HG03025 (cell line): Measurements from ENCODE around the gene BABAM2.
"Not testable (repeated sequence)": the region's sequence is repeated elsewhere in the genome, so short reads cannot be mapped to it uniquely, and the experiment has no call there.

Experiments
- ATAC-seq: cut with Tn5 transposase; IDR thresholded peaks from one replicate; pipeline ENCODE4 v1.9.1; 2021; ENCODE audit warnings: mild to moderate bottlenecking, moderate library complexity; ENCODE audit not compliant: unreplicated experiment, low FRiP score

Gene BABAM2

DNA sequence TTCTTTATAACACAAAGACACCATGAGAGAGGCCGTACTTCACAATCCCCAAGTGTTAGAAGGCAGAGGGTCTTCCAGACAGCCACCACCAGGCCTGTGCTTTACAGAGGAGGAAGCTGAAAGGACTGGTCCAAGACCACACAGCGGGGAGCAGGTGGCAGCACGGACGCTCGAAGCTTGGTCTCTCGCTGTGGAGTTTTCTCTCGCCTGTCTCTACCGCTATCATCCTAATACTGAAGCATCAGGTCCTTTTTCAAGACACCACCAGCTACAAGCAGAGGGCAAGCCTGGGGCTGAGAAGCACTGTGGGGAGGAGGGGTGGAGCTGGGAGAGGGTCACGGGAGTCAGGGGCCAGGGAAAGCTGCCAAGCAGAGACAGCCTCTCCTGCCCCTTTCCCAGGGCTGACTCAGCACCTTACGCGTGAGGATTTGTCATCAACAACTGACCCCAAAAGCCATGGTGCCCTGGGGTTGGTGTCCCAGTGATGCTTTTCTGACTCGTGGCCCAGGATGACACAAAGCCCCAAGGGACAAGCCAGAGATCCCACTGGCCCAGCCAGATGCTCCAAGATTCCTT, 470.3 kb downstream of the BABAM2 start:
- ATAC-seq = no peak

DNA sequence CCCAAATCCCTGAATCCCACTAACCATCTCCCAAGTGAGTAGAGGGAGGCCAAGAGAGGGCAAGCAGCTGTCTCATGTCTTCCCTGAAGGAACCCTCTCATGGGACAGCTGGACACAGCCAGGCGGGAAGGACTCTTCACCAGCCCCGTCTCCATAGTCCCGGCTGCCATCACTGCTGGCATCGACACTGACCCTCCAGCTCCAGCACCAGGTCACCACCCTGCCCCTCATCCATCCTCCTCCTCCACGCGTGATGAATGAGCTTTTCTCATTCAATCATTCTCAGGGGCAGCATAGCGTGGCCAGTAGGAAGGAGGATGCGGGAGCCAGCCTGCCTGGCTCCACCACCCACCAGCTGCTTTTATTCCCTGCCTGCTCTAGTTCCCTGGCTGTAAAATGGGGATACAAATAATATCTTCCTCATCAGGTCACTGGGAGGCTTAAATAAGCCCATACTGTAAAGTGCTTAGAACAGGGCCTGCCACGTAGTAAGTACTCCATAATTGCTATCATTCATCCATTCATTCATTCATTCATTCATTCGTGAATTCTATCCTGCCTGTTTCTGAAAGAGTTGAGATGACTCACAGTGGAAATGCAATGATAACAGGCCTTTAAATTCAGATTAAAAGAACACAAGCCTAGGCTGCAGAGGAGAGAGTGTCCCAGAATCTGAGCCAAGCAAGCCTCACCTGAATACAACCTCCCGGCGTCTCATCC, 471.6 kb downstream of the BABAM2 start:
- ATAC-seq = no peak

DNA sequence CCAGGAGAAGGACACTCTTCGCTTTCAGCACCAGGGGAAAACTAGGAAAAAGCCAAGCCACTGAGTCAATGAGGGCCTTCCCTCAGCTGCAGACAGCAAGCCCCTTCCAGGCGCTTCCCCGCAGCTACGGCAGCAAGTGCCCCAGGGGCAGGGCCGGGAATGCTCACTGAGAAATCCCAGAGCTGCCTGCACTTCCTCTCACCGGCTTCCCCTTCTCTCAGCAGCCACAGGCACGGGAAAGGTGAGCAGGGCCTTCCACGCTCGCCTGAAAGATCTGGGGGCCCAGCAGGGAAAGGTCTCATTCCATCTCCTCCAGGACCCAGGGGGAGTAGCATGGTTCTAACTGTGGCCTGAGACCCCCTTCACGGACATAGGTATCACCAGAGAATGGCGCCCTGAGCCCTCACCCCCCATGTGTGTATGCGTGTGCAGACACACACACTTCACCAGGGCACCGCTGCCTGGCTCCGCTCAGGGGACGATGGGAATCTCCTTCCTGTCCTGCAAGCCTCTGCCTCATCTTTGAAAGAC, 472.5 kb downstream of the BABAM2 start:
- no peak for ATAC-seq

DNA sequence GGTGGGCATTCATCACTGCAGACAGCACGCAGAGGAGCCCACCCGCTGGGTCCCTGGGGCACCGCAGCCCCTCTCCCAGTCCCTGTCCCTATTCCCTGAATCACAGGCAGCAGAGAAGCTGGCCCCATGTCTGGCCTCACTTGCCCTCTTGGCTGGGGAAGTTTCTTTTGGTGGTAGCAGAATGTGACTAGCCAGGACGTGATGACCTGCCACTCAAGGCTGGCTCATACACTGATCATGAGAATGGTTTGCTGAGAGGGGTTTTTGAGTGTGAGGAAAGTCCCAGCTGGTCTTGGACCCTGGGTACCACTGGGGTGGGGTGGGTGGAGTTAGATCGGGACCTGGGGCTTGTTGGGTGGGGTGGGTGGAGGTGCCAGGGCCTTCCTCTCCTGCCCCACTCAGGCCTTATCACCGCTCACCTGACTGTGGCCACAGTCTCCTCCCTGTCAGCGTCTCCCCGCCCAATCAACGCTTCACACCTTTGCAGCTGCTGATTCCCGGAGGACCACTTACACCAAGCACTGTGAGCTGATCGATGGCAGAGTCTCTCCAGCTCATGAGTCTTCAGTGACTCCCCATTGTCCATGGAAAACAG, 473.3 kb downstream of the BABAM2 start:
- ATAC-seq = no peak

DNA sequence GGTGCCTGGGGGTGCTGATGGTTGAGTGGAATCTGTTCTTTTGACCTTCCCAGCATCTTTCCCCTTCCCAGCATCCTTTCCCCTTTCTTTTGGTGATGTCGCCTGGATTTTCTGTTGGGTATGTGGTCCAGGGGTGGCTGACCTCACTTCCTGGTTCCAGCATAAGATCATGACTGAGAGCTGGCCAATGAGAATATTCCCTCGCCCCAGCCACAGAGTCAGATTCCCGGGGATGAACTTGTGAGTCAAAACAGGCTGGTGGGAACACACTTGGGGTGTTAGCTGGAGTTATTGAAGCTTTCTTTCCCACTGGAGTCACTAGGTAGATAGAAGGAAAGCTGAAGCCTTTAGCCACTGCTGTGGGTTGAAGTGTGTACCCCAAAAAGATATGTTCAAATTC, 474.1 kb downstream of the BABAM2 start:
- ATAC-seq = no peak

DNA sequence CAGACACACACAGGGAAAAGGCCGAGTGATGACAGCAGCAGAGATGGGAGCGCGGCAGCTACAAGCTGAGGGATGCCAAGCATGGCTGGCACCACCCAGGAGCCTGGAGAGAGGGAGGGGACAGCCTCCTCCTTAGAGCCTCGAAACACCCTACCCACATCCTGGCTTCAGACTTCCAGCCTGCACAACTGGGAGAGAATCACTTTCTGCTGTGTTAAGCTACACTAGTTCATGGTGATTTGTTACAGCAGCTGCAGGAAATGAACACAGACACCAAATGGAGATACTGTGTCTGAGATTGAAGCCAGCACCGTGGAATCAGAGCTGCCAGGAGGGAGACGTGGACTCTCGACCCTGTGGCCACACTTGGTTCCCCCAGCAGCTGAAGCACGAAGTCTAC, 474.6 kb downstream of the BABAM2 start:
- no peak for ATAC-seq

DNA sequence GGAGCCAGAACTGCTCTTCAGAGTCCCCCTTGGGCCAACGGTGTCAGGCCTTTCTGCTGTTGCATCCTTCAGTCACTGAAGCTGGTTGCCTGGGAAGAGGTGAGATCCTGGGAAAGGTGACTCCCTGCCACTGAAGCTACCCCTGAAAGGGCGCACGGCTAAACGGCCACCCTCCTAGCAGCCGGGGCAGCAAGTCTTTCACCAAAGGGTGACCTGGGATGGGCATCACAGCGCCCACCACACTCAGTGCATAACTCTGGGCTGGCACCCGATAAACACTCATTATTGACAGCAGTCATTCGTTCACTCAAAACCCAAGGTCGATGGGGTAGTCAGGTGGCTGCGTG, 475.6 kb downstream of the BABAM2 start:
- ATAC-seq = no peak

DNA sequence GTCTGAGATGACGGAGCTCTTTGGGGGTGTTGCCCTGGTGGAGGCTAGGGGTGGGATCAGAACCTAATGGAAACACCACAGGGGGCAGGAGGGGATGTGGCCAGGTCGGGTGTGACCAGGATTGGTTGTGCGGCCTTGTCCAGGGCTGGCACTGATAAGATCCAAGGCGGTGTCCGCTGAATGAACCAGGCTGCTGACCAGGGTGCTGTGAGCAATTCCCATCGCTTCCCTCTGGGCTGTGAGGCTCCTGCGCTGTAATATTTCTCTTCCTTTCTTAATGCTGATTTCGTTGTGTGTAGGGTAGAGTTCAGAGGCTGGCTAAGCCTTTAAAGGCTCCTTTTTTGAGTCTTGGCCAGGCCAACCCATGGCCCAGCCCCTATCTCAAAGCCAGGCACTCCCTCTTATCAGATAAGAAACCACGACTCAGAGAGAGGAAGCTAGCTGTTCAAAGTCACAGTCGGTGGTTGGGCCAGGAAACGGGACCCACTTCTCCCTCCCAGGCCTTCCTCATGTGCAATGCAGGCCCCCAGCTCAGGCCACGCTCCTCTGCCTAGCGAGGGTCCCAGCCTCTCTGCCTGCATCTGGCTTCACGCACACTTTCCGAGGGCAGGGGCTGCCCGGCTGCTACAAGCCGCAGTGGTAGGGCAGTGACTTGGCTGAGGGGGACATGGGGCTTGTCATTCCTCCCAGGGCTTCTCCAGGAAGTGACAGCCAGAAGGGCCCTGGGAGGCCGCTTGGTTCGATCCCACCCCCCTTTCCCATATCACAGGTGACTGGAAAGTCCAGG, 476.2 kb downstream of the BABAM2 start:
- ATAC-seq = no peak

DNA sequence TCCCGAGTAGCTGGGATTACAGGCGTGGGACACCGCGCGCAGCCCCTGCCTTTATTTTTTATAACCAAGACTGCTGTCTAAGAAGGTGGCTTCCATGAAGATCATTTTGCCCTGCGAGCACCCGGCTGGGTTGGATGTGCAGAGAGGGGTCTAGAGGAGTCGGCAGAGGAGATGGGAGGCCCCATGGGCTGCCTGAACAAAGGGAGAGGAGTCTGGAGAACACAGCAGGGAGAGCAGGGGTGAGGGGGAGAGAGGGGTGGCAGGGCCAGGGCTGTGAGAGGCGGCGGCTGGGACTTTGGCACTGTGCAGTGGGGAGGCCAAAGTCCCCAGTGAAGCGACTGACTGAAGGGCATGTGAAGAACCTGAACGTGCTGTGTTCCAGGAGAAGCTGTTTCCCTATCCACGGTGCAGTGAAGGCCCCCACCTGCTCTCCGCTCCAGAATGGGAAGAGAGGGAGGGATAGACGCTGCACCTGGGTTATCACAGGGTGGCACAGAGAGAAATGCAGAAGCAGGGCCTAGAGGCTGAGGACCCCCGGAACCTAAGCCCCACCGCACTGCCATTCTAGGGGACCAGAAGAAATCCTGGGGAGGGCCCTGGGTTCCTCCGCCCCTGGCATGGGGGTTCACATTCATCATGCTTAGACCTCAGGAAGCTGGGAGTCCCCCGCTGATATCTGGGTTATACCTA, 477.3 kb downstream of the BABAM2 start:
- ATAC-seq = no peak

DNA sequence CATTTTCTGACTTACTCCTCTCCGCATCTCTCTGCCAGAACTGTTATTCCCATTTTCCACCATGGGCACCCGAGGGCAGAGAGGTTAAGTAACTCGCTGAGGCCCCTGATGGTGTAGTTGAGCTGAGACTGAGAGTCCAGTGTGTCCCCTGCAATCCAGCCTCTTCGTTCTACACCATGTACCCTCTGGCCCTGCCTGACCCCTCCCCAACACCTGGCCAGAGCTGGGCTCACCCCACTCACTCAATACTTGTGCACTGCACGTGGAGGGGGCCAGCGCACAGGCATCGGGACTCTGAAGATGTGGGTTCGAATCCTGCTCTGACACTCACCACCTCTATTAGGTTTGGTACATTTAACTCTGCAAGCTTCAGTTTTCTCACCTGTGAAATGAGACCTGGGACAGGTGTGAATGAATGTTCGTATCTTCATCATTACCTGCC, 477.8 kb downstream of the BABAM2 start:
- no peak for ATAC-seq

DNA sequence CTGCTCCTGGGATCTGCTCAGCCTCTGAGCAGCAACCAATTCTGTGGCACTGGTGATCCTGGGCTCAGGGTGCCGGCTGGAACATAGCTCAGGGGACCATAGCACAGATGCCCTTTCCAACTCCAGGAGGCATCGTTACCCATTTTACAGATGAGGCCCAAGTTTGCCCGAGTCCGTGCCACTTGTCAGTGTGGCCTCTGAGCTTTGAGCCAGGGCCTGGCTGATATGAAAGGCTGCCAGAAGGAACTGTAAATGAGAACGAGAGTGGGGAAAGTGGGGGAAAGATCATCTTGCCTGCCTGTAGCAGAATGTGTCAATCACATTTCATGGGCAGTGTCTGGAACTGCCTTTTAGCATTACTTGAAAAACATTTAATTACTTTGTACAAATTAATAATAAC, 478.8 kb downstream of the BABAM2 start:
- no peak for ATAC-seq

DNA sequence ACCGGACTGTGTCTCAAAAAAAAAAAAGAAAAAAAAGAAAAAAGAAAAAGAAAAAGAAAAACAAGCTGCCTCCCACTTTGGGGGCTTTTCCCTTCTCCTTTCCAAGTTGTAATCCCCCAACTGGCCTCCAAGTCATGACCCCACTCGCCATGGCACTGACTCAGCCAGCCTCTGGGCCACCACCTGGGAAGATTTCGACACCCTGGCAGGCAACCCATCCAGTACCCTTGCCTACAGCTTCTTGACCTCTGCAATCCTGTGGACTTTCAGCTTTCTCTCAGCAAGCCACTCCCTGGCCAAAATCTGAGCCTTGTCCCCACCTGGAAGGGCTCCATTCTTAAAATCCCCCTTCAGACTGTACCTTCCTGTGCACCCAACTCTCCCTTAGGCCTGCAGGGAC, 479.8 kb downstream of the BABAM2 start:
- ATAC-seq = no peak

DNA sequence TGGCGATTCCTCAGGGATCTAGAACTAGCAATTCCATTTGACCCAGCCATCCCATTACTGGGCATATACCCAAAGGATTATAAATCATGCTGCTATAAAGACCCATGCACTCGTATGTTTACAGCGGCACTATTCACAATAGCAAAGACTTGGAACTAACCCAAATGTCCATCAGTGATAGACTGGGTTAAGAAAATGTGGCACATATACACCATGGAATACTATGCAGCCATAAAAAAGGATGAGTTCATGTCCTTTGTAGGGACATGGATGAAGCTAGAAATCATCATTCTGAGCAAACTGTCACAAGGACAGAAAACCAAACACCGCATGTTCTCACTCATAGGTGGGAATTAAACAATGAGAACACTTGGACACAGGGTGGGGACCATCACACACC, 481.2 kb downstream of the BABAM2 start:
- not testable (repeated sequence) for ATAC-seq

DNA sequence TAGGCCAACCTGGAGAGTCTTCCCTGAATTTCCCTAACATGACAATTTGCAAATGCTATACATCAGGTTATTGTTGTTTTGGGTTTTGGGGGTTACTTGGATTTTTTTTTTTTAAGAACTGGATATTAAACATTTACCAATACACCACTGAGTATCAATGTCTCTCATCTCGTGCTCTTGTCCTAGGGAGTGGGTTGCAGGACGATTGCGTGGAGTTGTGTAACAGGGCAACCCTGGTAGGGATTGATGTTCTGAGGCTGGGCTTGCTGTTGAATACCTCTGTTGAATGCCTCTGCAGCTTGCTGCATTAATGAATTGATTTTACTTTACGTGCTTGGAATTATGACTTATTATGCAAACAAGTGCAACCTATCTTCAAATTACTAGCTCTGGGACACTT, 483.3 kb downstream of the BABAM2 start:
- no peak for ATAC-seq

DNA sequence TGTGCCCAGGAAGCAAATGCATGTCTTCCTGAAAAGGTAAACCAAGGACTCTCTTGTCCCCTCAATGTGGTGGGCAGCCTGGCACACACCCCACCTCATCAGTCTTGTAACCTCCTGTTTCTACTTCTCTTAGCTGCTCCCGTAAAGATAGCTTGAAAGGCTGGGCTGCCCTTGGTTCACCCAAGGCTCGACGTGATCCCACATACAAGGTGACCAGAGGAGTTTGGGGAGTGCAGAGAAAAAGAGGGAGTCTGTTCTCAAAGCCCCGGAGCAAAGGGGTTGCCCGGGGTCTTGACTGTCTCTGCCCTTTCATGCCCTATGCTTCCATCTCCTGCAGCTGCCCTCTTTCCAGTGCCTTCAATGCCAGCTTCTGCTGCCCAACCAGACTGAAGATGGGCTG, 483.8 kb downstream of the BABAM2 start:
- no peak for ATAC-seq

DNA sequence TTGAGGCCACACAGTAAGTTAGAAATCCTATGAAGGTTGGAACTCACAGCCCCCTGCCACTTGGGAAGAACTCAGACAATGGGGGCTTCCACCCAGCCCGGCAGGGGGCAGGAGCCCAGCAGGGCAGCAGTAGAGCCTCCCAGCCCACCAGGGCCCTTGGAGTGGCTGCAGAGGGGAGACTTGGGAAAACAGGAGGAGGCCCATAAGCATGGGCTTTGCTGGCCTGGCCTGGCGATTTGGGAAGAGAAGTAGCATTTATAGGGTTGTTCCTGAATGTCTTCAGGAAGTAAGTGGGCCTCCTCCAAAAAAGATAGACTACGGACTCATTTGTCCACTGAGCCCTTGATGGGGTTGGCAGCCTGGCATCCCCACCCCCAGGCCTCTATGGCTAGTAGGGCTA, 484.7 kb downstream of the BABAM2 start:
- no peak for ATAC-seq

DNA sequence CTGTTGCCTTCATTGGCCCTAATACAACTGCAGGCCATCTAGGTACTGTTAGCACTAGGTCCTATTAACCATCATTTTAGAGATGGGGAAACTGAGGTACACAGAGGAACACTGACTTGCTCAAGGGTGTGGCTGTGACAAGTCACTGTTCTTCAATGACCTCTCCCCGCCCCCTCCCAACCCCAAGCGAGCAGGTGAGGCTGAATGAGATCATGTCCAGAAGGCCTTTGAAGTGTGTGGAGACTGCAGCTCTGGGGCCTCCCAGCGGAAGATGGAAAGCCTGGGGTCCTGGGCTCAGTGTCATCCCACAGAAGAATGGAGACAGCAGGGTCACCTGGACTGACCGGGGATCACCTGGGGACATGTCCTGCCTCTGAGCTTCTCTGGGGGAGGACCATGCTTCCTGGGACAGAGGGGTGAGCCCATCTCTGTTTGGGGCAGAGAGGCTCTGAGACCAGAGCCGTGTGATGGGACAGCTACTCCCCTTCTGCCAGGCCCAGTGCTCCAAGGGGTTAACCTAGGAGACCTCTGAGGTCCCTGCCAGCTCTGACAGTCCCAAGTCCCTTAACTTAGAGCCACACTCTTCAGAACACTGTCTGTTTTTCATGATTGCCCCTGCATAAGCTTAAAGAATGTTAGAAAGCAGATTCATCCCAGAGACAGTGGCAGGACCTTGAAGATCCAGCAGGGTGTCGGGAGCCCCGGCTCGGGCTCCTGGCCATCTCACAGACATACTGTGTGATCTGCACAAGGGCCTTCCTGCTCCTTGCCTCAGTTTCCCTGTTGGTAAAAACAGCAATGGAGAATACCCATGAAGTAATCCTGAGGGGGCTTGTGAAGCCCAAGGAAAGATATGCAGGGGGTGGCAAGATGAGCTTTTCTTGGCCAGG, 485.5 kb downstream of the BABAM2 start:
- no peak for ATAC-seq

DNA sequence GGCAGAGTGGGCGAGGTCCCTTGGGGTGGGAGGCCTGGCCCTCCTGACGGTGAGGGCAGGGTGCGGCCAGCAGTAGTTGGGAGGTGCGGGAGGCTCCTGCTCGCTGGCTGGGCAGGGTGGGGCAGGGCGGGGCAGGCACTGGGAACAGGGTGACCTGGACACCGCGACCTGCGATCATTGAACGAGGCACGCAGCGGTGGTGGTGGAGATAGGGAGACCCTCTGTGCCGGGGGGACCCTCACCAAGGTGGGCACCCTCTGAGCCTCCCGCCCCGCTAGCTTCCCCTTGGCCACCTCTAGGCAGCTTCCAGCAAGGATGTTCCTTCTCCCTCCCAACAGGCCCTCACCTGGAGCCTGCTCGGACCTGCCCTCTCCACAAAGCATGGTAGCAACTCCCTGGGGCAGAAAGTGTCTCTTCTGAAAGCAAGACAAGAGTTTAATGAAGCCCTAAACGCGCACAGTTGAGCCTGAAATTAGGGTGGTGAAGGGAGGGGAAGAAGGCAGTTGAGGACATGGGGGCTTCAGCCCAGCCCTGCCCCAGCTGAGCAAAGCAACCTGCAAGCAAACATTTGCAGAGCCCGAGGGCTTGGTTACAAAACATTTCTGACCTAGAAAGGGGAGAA, 486.8 kb downstream of the BABAM2 start:
- ATAC-seq = no peak

DNA sequence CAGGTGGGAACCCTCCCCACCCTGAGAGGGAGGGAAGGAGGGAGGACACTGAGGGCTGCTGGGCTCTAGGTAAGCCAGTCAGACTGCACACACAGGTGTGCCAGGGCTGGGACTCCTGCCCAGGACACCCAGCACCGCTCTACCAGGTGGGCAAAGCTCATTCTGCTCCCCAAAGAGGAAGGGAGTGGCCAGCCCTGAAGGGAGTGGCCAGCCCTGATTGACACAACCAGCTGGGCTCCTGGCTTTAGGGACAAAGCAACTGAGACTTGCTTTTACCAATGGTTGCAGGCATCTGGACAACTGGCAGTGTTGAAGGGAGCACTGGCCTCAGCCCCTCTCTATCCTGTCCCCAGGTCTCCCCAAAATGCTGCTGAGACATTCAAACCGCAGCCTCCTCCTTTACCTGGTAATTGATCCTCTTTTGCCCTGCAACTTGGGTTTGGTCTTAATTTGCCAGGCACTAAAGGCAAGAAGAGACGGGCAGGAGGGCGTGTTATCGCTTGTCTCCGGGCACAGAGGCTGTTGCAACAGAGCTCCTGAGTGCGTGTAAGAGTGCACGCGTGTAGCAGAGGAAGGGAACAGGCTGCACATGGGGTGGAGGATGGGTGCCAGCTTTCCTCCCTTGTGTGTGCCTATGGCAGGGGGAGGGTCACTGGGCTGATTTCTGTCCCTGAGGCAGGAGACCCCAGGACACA, 487.6 kb downstream of the BABAM2 start:
- no peak for ATAC-seq
